Neural progenitor cell (in vitro differentiated cells): ENCODE results near the gene IRX1. TPM values are rescaled to one million over a fixed set of nuclear protein-coding genes. Genes with fewer than 3 reads are reported as not detected.

Experiments
- DNase-seq: peaks from one replicate; pipeline ENCODE4 v3.0.0-alpha.2; 2016; ENCODE audit warnings: low spot score
- H2AFZ ChIP-seq: fragments of 200-600 bp; sonication (generic); replicated peaks from 2 replicates; pipeline ENCODE4 v1.6.1; 2016; ENCODE audit warnings: antibody characterized with exemption
- H3F3A ChIP-seq: fragments of 200-600 bp; sonication (generic); 2 replicates; pipeline ENCODE4 v1.6.1; 2016; ENCODE audit warnings: antibody characterized with exemption, low read depth
- H3K27ac ChIP-seq: fragments of 200-600 bp; sonication (generic); 2 replicates; pipeline ENCODE4 v1.5.1; 2016; ENCODE audit warnings: mild to moderate bottlenecking
- H3K27me3 ChIP-seq: fragments of 200-600 bp; sonication (generic); 2 replicates; pipeline ENCODE4 v1.6.1; 2016; ENCODE audit warnings: mild to moderate bottlenecking, moderate library complexity
- H3K36me3 ChIP-seq: fragments of 200-600 bp; sonication (generic); 2 replicates; pipeline ENCODE4 v1.5.1; 2016
- H3K4me1 ChIP-seq: fragments of 200-600 bp; sonication (generic); 2 replicates; pipeline ENCODE4 v1.6.1; 2016; ENCODE audit warnings: mixed run types
- H3K4me2 ChIP-seq: fragments of 200-600 bp; sonication (generic); 2 replicates; pipeline ENCODE4 v1.6.1; 2016
- H3K4me3 ChIP-seq: fragments of 200-600 bp; sonication (generic); 2 replicates; pipeline ENCODE4 v1.5.1; 2016
- H3K79me2 ChIP-seq: fragments of 200-600 bp; sonication (generic); 2 replicates; pipeline ENCODE4 v1.6.1; 2016; ENCODE audit warnings: low read depth
- H3K9ac ChIP-seq: fragments of 200-600 bp; sonication (generic); 2 replicates; pipeline ENCODE4 v1.6.1; 2016
- H3K9me3 ChIP-seq: fragments of 200-600 bp; sonication (generic); 2 replicates; pipeline ENCODE4 v1.5.1; 2016; ENCODE audit warnings: low read depth
- H4K20me1 ChIP-seq: fragments of 200-600 bp; sonication (generic); 2 replicates; pipeline ENCODE4 v1.6.1; 2016; ENCODE audit warnings: low read depth
- H3K27ac Mint-ChIP-seq: 3 replicates; pipeline ENCODE4 v1.8.0; 2021; ENCODE audit warnings: mixed read lengths
- H3K27me3 Mint-ChIP-seq: 2 replicates; pipeline ENCODE4 v1.8.0; 2022; ENCODE audit warnings: low read depth, mild to moderate bottlenecking, inconsistent platforms, moderate library complexity, mixed read lengths; ENCODE audit not compliant: insufficient read depth
- H3K36me3 Mint-ChIP-seq: 3 replicates; pipeline ENCODE4 v1.8.0; 2021; ENCODE audit warnings: mixed read lengths
- H3K4me1 Mint-ChIP-seq: 3 replicates; pipeline ENCODE4 v1.8.0; 2021; ENCODE audit warnings: mixed read lengths
- H3K4me3 Mint-ChIP-seq: 3 replicates; pipeline ENCODE4 v1.8.0; 2021; ENCODE audit warnings: mild to moderate bottlenecking, moderate library complexity, mixed read lengths
- H3K9me3 Mint-ChIP-seq: 3 replicates; pipeline ENCODE4 v1.8.0; 2020; ENCODE audit warnings: mixed read lengths
- CTCF ChIP-seq: fragments of 200-600 bp; sonication (generic); IDR thresholded peaks from 2 replicates; pipeline ENCODE4 v1.5.1; 2017; ENCODE audit warnings: antibody characterized with exemption, mild to moderate bottlenecking
- EZH2 ChIP-seq: fragments of 200-600 bp; sonication (generic); IDR thresholded peaks from 2 replicates; pipeline ENCODE4 v1.6.1; 2017; ENCODE audit warnings: antibody characterized with exemption, mild to moderate bottlenecking, moderate library complexity
- EZH2phosphoT487 ChIP-seq: fragments of 200-600 bp; sonication (generic); IDR thresholded peaks from 2 replicates; pipeline ENCODE4 v1.6.1; 2017; ENCODE audit warnings: antibody characterized with exemption
- total RNA-seq: library from RNA; depleted of rRNA; stranded (reverse); fragments of >200 nt; gene quantifications from 2 replicates; pipeline ENCODE4 v1.2.3, GENCODE V29; 2015; ENCODE audit warnings: low replicate concordance

IRX1 gene
- total RNA-seq, 1 donor from 2014 or later, result 0.95 TPM

DNA sequence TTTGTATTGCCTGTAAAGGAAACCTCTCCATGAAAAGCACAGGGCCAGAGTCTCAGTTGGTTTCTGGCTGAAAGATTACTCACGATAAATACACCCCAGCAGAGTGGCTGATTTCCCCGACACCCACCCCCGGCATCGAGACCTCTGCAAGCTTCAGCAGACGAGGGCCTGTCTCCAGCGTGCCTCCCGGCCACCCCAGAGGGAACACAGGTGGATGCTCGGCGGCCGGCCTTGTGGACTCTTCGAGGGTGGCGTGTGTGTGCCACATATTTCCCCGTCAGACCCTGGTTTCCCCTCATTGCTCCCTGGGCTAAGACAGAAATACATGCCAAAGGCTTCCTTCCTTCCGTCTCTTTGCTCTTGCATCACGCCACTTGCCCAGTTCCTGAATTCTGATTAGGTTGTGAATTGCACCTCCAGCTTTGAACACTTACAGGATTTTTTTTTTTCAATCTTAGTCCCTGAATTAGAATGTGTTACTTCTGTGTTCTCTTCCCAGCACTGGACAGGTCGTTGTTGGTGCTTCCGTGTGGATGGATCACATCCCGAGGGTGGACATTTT lies 13.6 kb downstream of the IRX1 start:
- no peak for TF ChIP-seq CTCF
- TF ChIP-seq EZH2phosphoT487, result no peak
- TF ChIP-seq EZH2, result no peak
- Histone ChIP-seq H3K79me2 (no peaks in the 10 kb centered on the region), H4K20me1 (peaks cover 22% of the 10 kb centered on the region), H3K4me3 (no peak overlapping the region), H3K27ac (no peak overlapping the region), H3K9me3 (no peaks in the 10 kb centered on the region), H3K4me1 (peaks cover 4% of the 10 kb centered on the region), H2AFZ (no peak overlapping the region), H3K9ac (no peak overlapping the region), H3K36me3 (no peaks in the 10 kb centered on the region), H3K4me2 (no peak overlapping the region), H3F3A (no peaks in the 10 kb centered on the region), H3K27me3 (peaks cover 39% of the 10 kb centered on the region)
- DNase-seq, result no peak
- Mint-ChIP-seq H3K9me3 (peaks cover 2% of the 10 kb centered on the region), H3K27ac (no peak overlapping the region), H3K4me3 (no peak overlapping the region), H3K27me3 (peaks cover 18% of the 10 kb centered on the region), H3K4me1 (peaks cover 19% of the 10 kb centered on the region), H3K36me3 (peaks cover 6% of the 10 kb centered on the region)

- Mint-ChIP-seq H3K36me3 (peaks cover 8% of the 10 kb centered on the region), H3K4me1 (peaks cover 9% of the 10 kb centered on the region), H3K27me3 (peaks cover 14% of the 10 kb centered on the region), H3K27ac (no peak overlapping the region), H3K9me3 (no peaks in the 10 kb centered on the region), H3K4me3 (no peak overlapping the region)
- Histone ChIP-seq H3K4me2 (no peak overlapping the region), H3K4me1 (no peaks in the 10 kb centered on the region), H3K27me3 (peaks cover 4% of the 10 kb centered on the region), H3K9ac (no peak overlapping the region), H3K79me2 (no peaks in the 10 kb centered on the region), H3F3A (no peaks in the 10 kb centered on the region), H3K4me3 (no peak overlapping the region), H4K20me1 (peaks cover 4% of the 10 kb centered on the region), H3K27ac (no peak overlapping the region), H2AFZ (no peak overlapping the region), H3K9me3 (no peaks in the 10 kb centered on the region), H3K36me3 (no peaks in the 10 kb centered on the region)
- no peak for TF ChIP-seq EZH2
- TF ChIP-seq CTCF, result no peak
- no peak for TF ChIP-seq EZH2phosphoT487
- no peak for DNase-seq
Observed at GRCh38 chr5:3612591-3613042, 17.0 kb downstream of the IRX1 start.

GRCh38 chr5:3613726-3614125 lies 18.1 kb downstream of the IRX1 start:
- H3K9ac ChIP-seq, result no peak overlapping the region
- H3K4me1 Mint-ChIP-seq, result no peaks in the 10 kb centered on the region
- H3K27ac ChIP-seq, result no peak overlapping the region
- no peaks in the 10 kb centered on the region for H3K9me3 Mint-ChIP-seq
- H3K9me3 ChIP-seq, result no peaks in the 10 kb centered on the region
- no peak overlapping the region for H2AFZ ChIP-seq
- peaks cover 7% of the 10 kb centered on the region for H3K27me3 Mint-ChIP-seq
- H3K27me3 ChIP-seq, result no peaks in the 10 kb centered on the region
- H3K4me2 ChIP-seq, result no peak overlapping the region
- TF ChIP-seq EZH2 (no peak), EZH2phosphoT487 (no peak), CTCF (no peak)
- peaks cover 12% of the 10 kb centered on the region for H3K36me3 Mint-ChIP-seq
- H3K4me3 Mint-ChIP-seq, result no peak overlapping the region
- no peaks in the 10 kb centered on the region for H3K36me3 ChIP-seq
- H4K20me1 ChIP-seq, result no peaks in the 10 kb centered on the region
- no peaks in the 10 kb centered on the region for H3K4me1 ChIP-seq
- H3K27ac Mint-ChIP-seq, result no peak overlapping the region
- no peaks in the 10 kb centered on the region for H3K79me2 ChIP-seq
- no peaks in the 10 kb centered on the region for H3F3A ChIP-seq
- DNase-seq, result no peak
- H3K4me3 ChIP-seq, result no peak overlapping the region
